Activated CD4-positive, alpha-beta T cell treated with anti-CD3 and anti-CD28 coated beads for 24 hours (primary cell): ENCODE data around the gene TIMM23B.
"Not testable (repeated sequence)": the region's sequence is repeated elsewhere in the genome, so short reads cannot be mapped to it uniquely, and the experiment has no call there.

Source experiments
- DNase-seq, 2 donors: peaks; one replicate each; pipeline ENCODE4 v3.0.0-alpha.2; 2020; ENCODE audit warnings: low read depth in 2 of 2

Gene TIMM23B, protein sequence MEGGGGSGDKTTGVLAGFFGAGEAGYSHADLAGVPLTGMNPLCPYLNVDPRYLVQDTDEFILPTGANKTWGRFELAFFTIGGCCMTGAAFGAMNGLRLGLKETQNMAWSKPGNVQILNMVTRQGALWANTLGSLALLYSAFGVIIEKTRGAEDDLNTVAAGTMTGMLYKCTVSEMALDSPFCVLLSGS

DNA sequence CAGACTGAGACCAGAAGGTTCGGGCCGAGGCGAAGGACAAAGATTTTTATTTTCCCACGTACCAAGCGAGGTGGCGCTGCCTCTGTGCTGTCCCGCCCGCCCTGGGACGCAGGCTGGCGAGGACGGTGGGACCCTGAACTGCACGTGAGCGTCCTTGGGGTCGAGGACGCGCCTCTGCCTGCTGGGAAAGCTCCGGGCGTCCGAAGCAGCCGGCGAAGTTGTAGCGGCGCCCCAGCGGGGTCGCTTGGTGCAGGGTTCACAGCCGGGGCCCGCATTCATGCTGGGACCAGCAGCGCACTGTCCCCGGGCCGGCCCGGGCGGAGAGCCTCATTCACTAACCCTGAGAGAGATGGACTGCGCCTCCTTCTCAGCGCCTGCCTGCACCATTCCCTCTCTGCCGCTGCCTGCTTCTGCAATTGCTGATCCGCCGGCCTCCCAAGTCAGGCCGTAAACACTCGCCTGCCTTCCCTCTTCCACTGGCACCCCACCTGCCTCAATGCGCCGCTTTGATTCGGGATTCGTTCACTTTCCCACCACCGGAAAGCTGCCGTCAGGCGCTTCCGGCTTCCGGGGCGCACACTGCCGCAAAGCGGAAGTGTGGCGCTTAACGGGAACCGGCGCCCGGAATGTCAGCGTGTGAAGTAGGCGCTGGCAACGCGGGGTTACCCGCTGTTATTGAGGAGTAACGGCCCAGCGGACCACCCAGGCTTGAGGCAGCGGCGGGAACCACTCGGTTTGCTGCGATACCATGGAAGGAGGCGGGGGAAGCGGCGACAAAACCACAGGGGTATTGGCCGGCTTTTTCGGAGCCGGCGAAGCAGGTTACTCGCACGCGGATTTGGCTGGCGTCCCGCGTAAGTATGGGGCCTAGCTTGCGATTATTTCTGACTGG lies at the start of gene TIMM23B, which contains the start of gene PARG:
TSS of gene TIMM23B (plus strand) at position 607 of the 892 bp plus-strand sequence. CDS start at position 749, 142 bp downstream.
TSS of gene PARG (minus strand) at position 581 of the 892 bp plus-strand sequence. CDS start at position 279, 302 bp downstream.
- DNase-seq: peak; percentile 53 to 56

DNA sequence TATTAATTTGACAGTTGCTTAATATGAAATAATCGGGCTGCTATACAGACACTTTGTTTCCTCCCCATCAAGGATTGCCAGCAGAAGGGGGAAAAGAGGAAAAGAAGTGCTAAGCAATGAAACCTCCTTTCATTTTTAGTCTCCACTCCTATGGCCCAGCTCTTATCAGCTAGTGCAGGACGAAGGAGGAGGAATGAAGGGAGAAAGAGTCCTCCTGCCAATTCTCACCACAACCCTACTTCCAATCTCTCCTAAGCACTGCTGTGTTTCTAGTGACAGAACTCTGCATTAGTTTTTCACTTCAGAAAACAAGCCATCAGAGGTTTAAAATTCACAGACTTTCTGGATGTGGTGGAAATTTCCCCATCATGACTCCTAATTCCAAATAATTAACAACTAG lies 41.9 kb upstream of the TIMM23B start:
- not testable (repeated sequence) for DNase-seq

DNA sequence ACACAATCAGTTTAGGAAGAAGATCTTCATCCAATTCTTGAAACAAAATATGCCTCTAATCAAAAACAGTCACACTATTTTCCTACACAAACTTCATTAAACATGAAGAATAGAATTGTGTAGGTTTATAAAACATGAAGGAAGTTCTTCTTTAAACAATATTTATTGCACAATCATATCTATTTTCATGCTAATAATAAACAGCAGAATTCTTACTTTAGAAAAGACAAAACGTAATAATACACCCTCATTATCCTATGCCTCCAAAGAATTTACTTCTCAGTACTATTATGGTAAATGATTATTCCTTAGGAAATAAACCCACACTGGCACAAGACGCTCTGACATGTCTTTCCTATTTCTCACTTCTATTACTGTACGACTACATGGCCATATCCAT lies 41.4 kb upstream of the TIMM23B start:
- not testable (repeated sequence) for DNase-seq

DNA sequence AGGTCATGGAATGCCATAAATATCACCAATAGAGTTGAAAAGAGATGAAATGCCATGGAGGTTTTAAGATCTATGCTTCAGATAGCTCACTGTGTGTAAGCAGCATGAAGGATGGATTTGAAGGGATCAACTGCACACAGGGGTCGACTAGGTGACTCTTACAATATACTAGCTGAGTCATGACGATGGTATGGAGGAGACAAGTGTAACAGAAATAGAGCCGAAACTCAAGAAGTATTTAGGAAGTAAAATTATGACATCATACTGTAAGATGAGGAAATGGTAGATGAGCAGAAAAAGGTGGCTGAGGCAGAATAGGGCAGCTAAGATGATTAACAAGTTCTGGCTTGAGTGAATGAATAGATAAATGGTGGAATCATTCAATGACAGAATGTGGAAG lies 38.0 kb upstream of the TIMM23B start:
- DNase-seq: not testable (repeated sequence)

DNA sequence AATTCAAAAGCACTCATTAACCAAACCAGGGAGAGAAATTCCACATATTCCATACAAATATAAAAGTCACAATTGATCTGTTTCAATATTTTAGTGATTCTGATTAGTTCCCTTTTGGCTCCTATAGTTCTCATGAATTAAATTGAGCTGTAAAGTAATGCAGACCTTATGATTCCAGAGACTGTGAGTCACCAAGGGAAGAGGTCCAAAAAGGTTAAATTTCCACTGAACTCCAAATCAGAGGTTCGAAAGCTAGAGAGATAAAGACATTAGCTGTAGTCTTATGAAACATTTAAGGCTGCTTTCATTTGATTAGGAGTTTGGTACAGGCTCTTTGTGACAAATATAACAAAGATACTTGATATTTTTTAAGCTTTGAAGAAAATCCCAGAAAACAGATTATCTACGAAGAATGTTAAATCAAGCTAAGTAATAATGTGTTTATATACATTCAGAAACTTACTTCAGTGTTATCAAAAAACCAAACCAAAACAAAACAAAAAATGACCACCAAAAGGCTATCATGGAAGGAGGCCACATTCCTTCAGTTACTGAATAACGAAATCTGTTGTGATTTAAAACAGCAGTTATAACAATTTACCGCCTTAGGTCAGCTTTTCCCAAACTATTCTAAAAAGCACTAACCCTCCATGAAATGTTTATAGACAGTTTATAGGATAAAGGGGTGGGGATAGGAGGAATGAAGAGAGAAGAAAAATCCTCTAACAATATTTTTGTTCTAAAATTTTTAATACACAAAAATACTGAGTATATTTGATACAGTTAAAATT lies 33.4 kb upstream of the TIMM23B start:
- DNase-seq: not testable (repeated sequence)

DNA sequence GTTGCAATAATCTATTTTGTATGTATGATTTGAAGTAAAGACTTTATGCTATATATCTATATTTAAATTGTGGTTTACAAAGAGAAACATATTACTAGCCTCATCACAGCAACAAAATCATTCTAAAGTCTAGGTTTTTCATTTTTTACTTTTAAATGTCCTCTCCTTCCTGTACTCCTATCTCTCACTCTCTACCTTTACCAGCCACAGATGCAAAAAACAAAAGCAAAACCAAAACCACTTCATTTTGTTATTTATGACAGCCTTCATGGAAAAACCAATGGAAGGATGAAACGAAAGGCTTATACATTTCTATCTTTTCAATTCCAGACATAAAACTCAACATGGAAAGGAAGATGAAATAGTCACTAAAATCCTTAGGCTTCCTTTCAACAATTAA lies 31.6 kb upstream of the TIMM23B start:
- not testable (repeated sequence) for DNase-seq

DNA sequence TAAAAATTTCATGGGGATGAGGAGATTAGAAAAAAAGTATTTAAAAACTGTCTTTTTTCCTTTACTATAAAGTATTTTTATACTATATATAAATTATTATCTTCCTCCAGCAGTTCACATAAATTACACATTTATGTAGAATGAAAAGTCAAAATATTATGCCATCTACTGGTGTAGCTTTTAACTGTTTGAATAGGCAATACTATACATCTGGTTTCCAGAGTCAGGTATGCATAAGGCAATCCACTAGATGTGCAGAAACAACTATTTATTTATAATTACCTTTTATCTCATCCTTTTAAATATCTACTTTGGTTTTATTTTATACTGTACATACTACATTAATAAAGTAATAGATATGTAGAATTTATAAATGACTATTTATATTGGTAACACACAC lies 25.4 kb upstream of the TIMM23B start:
- not testable (repeated sequence) for DNase-seq

DNA sequence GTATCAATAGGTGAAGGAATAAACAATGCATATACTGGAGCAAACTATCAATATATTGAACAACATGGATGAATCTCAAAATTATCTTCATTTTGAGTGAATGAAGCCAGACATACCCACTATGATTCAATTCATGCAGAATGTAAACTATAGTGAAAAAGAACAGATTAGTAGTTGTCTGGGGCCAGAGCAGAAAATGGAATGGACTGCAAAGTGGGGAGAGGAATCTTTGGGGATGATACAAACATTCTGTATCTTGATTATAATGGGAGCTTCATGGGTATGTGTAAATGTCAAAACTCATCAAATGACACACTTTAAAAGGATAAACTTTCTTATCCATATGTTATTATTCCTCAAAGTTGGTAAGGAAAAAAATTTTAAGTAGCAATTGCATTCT lies 23.9 kb upstream of the TIMM23B start:
- DNase-seq: not testable (repeated sequence)

DNA sequence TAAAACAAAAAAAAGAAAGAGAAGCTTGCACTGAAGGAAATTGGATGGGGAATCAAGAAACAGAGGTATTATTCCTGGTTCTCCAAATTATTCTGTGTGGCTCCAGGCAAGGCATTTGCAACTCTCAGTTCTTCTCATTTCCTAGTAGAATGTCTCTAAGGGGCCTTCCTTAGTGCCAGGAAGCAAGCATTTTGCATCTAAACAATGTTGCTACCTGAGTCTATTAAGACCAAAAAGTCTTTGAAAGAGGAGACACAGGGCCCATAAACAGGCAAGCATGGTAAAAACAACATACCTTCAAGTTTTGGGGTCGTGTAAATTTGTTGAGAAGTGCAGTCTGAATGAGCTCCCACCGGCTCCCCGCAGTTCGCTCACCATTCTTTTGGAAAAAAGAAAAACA lies 19.8 kb upstream of the TIMM23B start:
- not testable (repeated sequence) for DNase-seq

DNA sequence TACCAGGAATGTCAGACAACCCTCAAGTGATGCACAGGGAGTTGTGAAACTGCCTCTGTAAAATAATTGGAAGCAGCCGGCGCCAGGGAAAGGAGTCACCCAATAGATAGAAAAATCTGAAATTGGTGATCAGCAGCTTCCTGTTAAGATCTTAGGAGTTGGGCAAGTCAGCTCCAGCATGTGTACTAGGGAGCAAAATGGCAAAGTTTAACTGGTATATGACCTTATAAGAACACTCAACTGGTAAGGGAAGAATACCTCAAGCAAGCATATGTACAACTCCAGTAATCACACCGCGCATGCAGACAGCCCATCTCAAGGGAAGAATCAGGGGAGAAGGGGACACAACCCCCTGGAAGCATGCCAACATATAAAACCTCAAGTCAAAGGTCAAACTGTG lies 18.3 kb upstream of the TIMM23B start:
- DNase-seq: not testable (repeated sequence)

DNA sequence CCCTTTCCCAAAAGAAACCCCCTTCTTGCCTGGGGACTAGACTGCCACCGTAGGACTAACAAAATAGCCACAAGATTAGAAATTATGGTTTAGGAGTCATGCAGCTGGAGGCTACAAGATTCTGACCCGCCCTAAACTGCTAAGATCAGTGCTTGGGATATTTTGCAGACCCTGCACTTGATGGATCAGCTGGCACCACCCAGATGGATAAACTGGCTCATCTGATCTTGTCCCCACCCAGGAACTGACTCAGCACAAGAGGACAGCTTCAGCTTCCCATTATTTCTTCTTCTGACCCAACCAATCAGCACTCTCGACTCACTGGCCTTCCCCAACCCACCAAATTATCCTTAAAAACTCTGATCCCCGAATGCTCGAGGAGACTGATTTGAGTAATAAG lies 10.6 kb upstream of the TIMM23B start:
- not testable (repeated sequence) for DNase-seq

DNA sequence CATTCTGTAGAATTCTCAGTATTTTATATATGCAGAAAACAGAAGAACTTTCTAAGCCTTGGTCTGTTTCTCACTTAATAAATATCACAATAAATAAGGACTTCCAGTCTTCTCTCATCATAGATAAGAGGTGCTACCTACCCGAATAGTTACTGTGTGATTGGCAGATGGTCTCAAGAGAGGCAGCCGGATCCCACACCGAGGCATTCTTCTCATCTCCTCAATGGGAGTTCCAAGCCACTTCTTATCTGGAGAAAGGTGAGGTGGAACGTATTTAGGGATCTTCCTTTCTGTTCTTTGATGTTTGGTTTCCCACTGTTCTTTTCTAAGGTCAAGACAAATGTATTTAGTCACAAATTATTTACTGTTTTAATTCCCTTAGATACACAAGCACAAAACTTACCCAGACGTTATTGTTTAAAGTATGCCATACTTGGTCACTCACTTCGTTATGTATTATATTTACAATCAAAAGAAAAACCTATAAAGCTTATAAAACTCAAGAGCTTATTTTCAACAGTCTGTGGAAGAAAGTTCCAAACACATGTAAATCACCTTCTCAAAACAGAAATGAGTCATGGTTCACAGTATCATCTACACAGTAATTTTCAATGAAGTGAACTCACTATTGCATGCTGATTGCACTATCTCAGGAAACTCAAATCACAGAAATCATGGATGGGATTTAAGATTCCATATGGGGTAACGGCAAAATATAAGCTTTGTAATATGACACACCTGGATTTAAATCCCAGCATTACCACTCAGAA lies 9.7 kb upstream of the TIMM23B start:
- DNase-seq: not testable (repeated sequence)

DNA sequence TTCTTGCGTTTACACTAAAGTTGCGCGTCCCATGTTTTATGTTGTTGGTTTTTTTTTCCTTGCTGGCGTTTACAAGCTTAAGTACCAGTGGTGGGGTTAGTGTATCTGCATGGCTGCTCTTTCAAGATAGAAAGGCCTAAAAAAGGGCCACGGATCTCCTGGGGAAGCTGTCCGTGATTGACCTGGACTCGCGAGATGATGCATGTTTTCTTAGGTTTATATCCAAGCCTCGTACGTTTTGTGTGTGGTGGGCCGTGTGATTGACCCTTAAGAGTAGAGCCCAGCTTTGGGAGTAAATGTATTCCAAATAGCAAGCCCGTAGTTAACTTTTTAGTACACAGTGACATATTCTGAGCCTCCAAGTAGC lies 469 bp downstream of the TIMM23B start:
- not testable (repeated sequence) for DNase-seq

DNA sequence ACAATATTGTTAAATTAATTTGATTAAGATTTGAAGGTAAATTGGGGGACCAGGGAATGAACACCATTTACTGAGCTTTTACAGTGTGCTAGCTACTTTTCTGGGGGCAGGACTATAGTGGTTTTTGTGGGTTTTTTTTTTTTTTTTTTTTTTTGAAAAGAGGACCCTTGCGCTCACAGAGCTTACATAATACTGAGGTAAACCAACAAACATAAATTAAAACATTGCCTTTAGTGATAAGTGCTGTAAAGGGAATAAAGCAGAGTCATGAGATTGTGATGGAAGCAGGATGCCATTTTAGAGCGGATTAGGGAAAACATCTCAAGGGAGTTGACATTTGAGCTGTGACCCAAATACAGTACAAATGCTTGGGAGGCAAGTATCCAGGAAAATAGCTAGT lies 1.8 kb downstream of the TIMM23B start:
- not testable (repeated sequence) for DNase-seq

DNA sequence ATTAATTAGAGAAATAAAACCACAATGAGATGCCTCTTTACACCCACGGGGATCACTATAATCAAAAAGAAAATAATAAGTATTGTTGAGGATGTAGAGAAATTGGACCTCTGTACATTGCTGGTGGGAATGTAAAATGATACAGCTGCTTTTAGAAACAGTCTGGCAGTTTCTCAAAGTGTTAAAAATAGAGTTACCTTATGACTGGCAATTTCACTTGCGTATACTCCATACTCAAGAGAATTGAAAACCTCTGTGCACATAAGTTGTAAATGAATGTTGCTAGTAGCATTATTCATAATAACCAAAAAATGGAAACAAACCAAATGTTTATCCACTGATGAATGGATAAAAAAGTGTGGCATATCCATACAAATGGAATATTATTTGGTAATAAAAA lies 6.3 kb downstream of the TIMM23B start:
- not testable (repeated sequence) for DNase-seq

DNA sequence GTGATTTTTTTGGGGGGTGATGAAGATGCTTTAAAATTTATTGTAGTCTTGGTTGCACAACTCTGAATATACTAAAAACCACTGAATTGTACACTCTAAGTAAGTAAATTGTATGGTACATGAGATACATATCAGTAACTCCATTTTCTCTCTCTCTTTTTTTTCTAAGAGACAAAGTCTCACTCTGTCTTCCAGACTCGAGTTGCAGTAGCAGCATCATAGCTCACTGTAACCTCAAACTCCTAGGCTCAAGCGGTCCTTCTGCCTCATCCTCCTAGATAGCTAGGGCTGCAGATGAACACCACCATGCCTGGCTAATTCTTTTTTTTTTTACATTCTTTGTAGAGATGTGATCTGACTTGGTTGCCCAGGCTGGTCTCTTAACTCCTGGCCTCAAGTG lies 6.9 kb downstream of the TIMM23B start:
- DNase-seq: not testable (repeated sequence)

DNA sequence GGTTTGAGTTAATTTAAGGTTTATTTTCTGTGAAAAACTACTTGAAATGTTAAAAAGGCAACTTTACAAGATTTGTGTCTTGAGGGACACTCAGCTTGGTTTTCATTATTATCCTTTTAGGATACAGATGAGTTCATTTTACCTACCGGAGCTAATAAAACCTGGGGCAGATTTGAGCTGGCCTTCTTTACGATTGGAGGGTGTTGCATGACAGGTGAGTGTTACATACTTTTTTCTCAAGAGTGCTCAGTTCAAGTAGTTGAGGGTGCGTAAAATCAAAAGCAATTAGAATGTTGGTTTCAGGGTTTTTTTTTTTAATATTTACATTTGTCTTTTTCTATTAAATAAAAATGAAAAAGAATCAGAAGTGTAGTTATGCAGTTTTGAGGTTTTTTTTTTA lies 10.2 kb downstream of the TIMM23B start:
- DNase-seq: not testable (repeated sequence)

DNA sequence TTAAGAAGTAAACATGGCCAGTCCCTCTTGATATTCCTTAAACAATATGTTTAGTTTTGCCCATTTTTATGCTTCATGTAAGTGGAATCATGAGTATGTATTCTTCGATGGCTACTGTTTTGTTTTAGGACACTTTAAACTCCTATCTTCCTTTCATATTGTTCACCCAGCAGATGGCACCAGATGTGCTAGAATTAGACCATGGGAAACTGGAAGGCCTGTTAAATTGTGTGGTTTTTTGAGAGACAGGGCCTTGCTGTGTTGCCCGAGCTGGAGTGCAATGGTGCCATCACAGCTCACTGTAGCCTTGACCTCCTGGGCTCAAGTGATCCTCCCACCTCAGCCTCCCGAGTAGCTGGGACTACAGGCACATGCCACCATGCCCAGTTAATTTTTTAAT lies 11.3 kb downstream of the TIMM23B start:
- not testable (repeated sequence) for DNase-seq

DNA sequence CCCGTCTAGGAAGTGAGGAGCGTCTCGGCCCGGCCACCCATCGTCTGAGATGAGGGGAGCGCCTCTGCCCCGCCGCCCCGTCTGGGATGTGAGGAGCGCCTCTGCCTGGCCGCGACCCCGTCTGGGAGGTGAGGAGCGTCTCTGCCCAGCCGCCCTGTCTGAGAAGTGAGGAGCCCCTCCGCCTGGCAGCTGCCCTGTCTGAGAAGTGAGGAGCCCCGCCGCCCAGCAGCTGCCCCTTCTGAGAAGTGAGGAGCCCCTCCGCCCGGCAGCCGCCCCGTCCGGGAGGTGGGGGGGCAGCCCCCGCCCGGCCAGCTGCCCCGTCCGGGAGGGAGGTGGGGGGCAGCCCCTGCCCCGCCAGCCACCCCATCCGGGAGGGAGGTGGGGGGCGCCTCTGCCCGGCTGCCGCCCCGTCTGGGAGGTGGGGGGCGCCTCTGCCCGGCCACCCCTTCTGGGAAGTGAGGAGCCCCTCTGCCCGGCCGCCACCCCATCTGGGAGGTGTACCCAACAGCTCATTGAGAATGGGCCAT lies 28.5 kb downstream of the TIMM23B start:
- not testable (repeated sequence) for DNase-seq

DNA sequence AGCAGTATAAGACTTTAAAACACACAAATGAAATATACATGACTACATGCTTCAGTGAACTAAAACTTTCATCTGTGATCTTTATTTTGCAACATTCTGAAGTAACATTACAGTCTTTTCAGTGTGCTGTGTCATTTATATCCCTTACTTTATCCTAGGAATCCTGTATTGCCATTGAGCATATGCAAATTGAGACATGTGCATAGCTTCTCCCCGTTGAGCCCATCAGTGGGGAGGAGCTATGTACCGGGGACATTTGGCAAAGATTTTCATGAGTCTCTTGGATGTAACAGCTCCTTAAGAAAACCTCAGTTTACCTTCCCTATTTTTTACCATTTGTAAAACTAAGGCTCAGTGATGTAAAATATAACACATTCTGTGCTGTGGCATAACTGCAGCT lies 29.6 kb downstream of the TIMM23B start:
- not testable (repeated sequence) for DNase-seq

DNA sequence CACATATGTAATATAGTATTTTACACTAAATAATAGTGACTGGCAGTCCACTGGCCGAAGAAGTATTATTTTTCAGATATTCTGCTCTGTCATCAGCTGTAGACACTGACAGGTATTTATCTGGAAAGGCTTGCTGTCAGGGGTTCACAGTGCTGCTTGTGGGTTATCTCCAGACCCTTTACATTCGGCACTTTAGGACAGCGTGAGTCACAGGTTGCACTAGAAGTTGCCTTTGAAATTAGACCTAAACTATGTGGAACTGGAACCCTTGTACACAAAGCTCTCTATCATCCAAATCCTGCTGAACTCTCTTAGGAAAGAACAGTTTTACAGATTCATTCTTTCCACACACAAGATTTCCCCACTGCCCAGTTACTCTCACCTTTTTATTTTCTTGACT lies 30.2 kb downstream of the TIMM23B start:
- not testable (repeated sequence) for DNase-seq
